IPS-20b (cell line): Measurements from ENCODE around the gene ARMC2.
"Not testable (repeated sequence)": the region's sequence is repeated elsewhere in the genome, so short reads cannot be mapped to it uniquely, and the experiment has no call there.

Source experiments
- H3K27ac ChIP-seq: one replicate; pipeline ENCODE4 v1.5.1; 2013; ENCODE audit warnings: low read length
- H3K27me3 ChIP-seq: 2 replicates; pipeline ENCODE4 v1.6.1; 2013; ENCODE audit warnings: mild to moderate bottlenecking, low read length, inconsistent platforms; ENCODE audit not compliant: insufficient read depth
- H3K36me3 ChIP-seq: 2 replicates; pipeline ENCODE4 v1.6.1; 2013; ENCODE audit warnings: low read depth, mild to moderate bottlenecking, inconsistent platforms, low read length, moderate library complexity; ENCODE audit not compliant: insufficient read depth
- H3K4me1 ChIP-seq: 2 replicates; pipeline ENCODE4 v1.6.1; 2013; ENCODE audit warnings: mild to moderate bottlenecking, control low read depth, inconsistent platforms, low read length, moderate library complexity; ENCODE audit not compliant: insufficient read depth
- H3K4me3 ChIP-seq: 2 replicates; pipeline ENCODE4 v1.5.1; 2013; ENCODE audit warnings: mild to moderate bottlenecking, low read length, inconsistent platforms
- H3K9ac ChIP-seq: 2 replicates; pipeline ENCODE4 v1.6.1; 2013; ENCODE audit warnings: low read depth, mild to moderate bottlenecking, inconsistent platforms, low read length, moderate library complexity
- H3K9me3 ChIP-seq: 2 replicates; pipeline ENCODE4 v1.6.1; 2013; ENCODE audit warnings: mild to moderate bottlenecking, low read depth, low read length, inconsistent platforms; ENCODE audit not compliant: insufficient read depth

ARMC2 gene

GRCh38 chr6:108873251-108873650 lies 25.0 kb downstream of the ARMC2 start:
- Histone ChIP-seq H3K4me1 (peaks cover 22% of the 10 kb centered on the region; the same call in 1 of the 2 replicates), H3K27ac (peak overlapping the region; percentile 0), H3K9ac (no peak overlapping the region; the same call in 1 of the 2 replicates), H3K36me3 (no peaks in the 10 kb centered on the region), H3K9me3 (no peaks in the 10 kb centered on the region), H3K27me3 (no peaks in the 10 kb centered on the region), H3K4me3 (no peak overlapping the region)

- Histone ChIP-seq H3K4me1 (peaks cover 22% of the 10 kb centered on the region; the same call in 1 of the 2 replicates), H3K9me3 (no peaks in the 10 kb centered on the region), H3K9ac (no peak overlapping the region; the same call in 1 of the 2 replicates), H3K36me3 (no peaks in the 10 kb centered on the region), H3K4me3 (no peak overlapping the region), H3K27ac (no peak overlapping the region), H3K27me3 (no peaks in the 10 kb centered on the region)
Observed at GRCh38 chr6:108873971-108874370, 25.7 kb downstream of the ARMC2 start.

DNA sequence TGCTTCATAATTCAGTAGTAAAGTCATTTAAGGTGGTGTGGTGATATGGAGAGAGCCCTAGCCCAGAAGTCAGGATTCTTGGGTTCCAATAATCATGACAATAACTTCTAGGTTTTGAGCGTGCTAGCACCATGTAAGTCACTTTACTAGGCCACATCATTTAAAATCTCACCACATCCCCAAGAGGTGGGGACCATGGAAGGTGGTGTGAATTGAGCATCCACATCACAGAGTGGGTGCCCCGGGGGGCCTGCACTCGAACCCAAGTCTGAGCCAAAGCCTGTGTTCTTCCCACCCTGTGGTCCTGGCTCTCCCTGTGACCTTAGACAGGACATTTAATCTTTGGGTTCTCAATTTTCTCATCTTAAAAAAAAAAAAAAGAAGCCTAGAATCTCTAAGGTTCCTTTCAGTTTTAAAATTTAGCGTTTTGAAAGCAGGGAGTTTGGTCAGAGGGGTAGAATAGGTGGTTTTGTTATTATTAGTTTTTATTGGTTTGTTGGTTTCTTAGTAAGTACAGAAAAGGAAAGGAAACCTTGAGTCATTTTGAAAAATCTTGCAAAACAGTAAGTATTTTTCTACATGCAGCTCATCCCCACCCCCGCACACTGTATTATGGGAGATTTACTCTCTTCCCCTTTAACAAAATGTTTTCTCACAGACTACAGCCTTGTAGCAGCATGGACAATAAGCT lies 26.4 kb downstream of the ARMC2 start:
- no peaks in the 10 kb centered on the region for H3K9me3 ChIP-seq
- no peaks in the 10 kb centered on the region for H3K36me3 ChIP-seq
- H3K27me3 ChIP-seq = no peaks in the 10 kb centered on the region
- H3K4me1 ChIP-seq = peaks cover 22% of the 10 kb centered on the region; the same call in 1 of the 2 replicates
- H3K4me3 ChIP-seq = no peak overlapping the region
- H3K9ac ChIP-seq = no peak overlapping the region
- H3K27ac ChIP-seq = no peak overlapping the region

GRCh38 chr6:108875161-108875555 lies 26.9 kb downstream of the ARMC2 start:
- Histone ChIP-seq H3K4me1 (peaks cover 22% of the 10 kb centered on the region; the same call in 1 of the 2 replicates), H3K4me3 (no peak overlapping the region), H3K36me3 (no peaks in the 10 kb centered on the region)

GRCh38 chr6:108877046-108877751 lies 29.0 kb downstream of the ARMC2 start:
- H3K9me3 ChIP-seq = no peaks in the 10 kb centered on the region
- H3K27ac ChIP-seq = no peak overlapping the region
- H3K36me3 ChIP-seq = no peaks in the 10 kb centered on the region
- H3K4me3 ChIP-seq = no peak overlapping the region
- H3K9ac ChIP-seq = no peak overlapping the region
- peaks cover 12% of the 10 kb centered on the region; the same call in 1 of the 2 replicates for H3K4me1 ChIP-seq
- no peaks in the 10 kb centered on the region for H3K27me3 ChIP-seq

More at GRCh38 chr6:108875161-108875555, 26.9 kb downstream of the ARMC2 start:
- Histone ChIP-seq H3K9me3 (no peaks in the 10 kb centered on the region), H3K27me3 (no peaks in the 10 kb centered on the region), H3K27ac (no peak overlapping the region), H3K9ac (no peak overlapping the region)

DNA sequence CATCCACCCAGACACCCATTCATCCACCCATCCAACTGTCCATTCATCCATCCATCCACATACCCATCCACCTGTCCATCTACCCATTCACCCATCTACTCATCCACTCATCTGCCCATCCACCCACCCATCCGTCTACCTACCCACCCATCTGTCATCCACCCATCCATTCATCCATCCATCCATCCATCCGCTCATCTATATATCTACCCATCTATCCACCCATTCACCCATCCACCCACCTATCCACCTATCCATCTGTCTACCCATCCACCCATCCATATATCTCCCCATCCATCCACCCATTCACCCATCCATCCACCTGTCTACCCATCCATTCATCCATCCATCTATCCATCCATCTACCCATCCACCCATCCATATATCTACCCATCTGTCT lies 30.7 kb downstream of the ARMC2 start:
- no peak overlapping the region for H3K9ac ChIP-seq
- H3K4me3 ChIP-seq = no peak overlapping the region
- no peaks in the 10 kb centered on the region for H3K27me3 ChIP-seq
- H3K27ac ChIP-seq = no peak overlapping the region
- H3K4me1 ChIP-seq = no peaks in the 10 kb centered on the region
- H3K36me3 ChIP-seq = no peaks in the 10 kb centered on the region
- no peaks in the 10 kb centered on the region for H3K9me3 ChIP-seq

GRCh38 chr6:108883172-108883571 lies 35.0 kb downstream of the ARMC2 start:
- Histone ChIP-seq H3K4me1 (no peaks in the 10 kb centered on the region), H3K9ac (no peak overlapping the region), H3K27ac (no peak overlapping the region), H3K4me3 (no peak overlapping the region), H3K27me3 (no peaks in the 10 kb centered on the region), H3K36me3 (no peaks in the 10 kb centered on the region), H3K9me3 (no peaks in the 10 kb centered on the region)

DNA sequence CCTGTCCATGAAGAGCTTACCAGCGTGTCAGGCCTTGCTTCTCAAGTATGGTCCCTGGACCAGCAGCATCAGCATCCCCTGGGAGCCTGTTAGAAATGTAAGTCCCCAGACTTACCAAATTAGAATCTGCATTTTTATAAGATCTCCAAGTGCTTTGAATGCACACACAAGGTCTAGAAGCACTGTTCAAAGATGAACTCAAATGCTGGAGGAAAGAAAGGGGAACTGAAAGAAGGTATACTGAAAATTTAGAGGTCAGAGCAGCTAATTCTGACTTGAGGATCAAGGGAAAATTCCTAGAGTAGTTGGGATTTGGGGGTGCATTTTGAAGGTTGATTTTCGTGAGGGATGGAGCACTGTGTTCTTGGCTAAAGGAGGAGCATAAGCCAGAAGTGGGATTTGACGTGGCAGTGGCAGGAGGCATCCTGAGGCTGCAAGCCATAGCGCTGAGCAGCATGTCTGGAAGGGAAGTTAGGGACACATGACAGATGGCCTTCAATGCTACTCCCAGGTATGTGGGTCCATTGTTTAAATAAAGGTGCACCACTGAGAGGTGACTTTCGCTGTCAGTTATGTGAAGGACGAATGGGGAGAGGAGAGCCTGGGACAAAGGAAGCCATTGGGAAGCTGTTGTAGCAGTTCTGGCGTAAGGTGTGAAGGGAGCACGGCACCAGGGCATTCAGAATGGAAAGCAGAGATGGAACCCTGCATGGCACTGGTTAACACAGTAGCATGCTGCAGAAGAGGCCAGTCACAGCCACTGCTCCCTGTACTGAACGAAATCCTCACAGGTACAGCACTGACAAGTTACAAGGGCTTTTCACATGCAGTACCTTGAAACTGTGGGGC lies 36.2 kb downstream of the ARMC2 start:
- H3K27me3 ChIP-seq = no peaks in the 10 kb centered on the region
- H3K4me3 ChIP-seq = no peak overlapping the region
- H3K36me3 ChIP-seq = no peaks in the 10 kb centered on the region
- no peak overlapping the region for H3K9ac ChIP-seq
- no peaks in the 10 kb centered on the region for H3K9me3 ChIP-seq
- H3K27ac ChIP-seq = no peak overlapping the region
- H3K4me1 ChIP-seq = no peaks in the 10 kb centered on the region

- no peaks in the 10 kb centered on the region for H3K4me1 ChIP-seq
- no peaks in the 10 kb centered on the region for H3K36me3 ChIP-seq
- no peaks in the 10 kb centered on the region for H3K9me3 ChIP-seq
- no peak overlapping the region for H3K27ac ChIP-seq
- H3K4me3 ChIP-seq = no peak overlapping the region
- H3K9ac ChIP-seq = no peak overlapping the region
- H3K27me3 ChIP-seq = no peaks in the 10 kb centered on the region
Observed at GRCh38 chr6:108888052-108888451, 39.8 kb downstream of the ARMC2 start.

GRCh38 chr6:108888745-108889144 lies 40.5 kb downstream of the ARMC2 start:
- no peaks in the 10 kb centered on the region for H3K9me3 ChIP-seq
- no peak overlapping the region for H3K9ac ChIP-seq
- no peak overlapping the region for H3K27ac ChIP-seq
- H3K4me1 ChIP-seq = no peaks in the 10 kb centered on the region
- no peak overlapping the region for H3K4me3 ChIP-seq
- no peaks in the 10 kb centered on the region for H3K27me3 ChIP-seq
- no peaks in the 10 kb centered on the region for H3K36me3 ChIP-seq

- H3K27me3 ChIP-seq, H3K4me3 ChIP-seq, H3K4me1 ChIP-seq, H3K9ac ChIP-seq, H3K27ac ChIP-seq, H3K9me3 ChIP-seq, H3K36me3 ChIP-seq: not testable (repeated sequence)
Observed at GRCh38 chr6:108890898-108891297, 42.7 kb downstream of the ARMC2 start.
